ENCODE data around the gene GATC.

GATC gene

GRCh38 chr12:120490325-120490724 lies 44.1 kb downstream of the GATC start:
- DNase-seq, result no peak
- in situ Hi-C loops (cut with MboI; ENCODE audit: low pct_unique_long_range_greater_than_20kb, low sequenced_read_pairs), result no loop called here

- DNase-seq, result no peak
- in situ Hi-C loops (cut with MboI; ENCODE audit: low pct_unique_long_range_greater_than_20kb, low sequenced_read_pairs), result no loop called here
These were observed 44.7 kb downstream of the GATC start for GRCh38 chr12:120490833-120491512.

GRCh38 chr12:120495186-120495730 lies 49.0 kb downstream of the GATC start:
- in situ Hi-C loops (cut with MboI; ENCODE audit: low pct_unique_long_range_greater_than_20kb, low sequenced_read_pairs), result no loop called here

DNA sequence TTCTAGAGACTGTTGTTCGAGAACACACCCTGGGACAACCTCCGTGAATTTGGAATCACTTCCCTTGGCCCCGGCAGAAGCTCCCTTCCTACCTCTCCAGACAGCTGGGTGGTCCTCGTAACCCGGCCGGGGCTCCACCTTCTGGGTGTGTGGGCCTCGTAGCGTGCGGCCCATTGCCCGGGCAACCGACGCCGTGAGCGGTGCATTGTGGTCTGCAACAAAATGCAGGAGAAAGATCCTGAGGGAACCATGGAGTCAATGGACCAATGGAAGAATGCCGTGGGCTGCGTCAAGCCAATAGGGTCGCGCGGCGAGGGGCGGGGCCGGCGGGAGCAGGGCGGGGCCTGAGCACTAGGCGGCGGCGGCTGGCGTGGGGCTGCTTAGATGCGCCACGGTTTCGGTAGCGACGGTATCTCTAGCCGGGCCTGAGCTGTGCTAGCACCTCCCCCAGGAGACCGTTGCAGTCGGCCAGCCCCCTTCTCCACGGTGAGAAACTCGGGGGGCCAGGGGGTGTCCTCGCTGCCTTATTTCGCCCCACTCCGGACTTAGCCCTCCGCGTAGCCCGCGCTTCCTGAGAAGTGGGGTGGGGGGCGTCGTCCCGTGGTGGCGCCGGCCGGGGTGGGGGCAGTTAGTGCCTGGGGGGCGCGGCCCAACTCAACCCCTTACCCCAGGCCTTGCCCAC lies 49.6 kb downstream of the GATC start, which contains the start of gene DYNLL1:
Gene DYNLL1, plus strand, starts transcription at position 383 of the 682 bp plus-strand sequence. CDS start 309 bp downstream, outside the sequence.
- DNase-seq, result peak; percentile 97
- in situ Hi-C loops (cut with MboI; ENCODE audit: low pct_unique_long_range_greater_than_20kb, low sequenced_read_pairs), result no loop called here

More at GRCh38 chr12:120495186-120495730, 49.0 kb downstream of the GATC start:
- DNase-seq, result no peak

DNA sequence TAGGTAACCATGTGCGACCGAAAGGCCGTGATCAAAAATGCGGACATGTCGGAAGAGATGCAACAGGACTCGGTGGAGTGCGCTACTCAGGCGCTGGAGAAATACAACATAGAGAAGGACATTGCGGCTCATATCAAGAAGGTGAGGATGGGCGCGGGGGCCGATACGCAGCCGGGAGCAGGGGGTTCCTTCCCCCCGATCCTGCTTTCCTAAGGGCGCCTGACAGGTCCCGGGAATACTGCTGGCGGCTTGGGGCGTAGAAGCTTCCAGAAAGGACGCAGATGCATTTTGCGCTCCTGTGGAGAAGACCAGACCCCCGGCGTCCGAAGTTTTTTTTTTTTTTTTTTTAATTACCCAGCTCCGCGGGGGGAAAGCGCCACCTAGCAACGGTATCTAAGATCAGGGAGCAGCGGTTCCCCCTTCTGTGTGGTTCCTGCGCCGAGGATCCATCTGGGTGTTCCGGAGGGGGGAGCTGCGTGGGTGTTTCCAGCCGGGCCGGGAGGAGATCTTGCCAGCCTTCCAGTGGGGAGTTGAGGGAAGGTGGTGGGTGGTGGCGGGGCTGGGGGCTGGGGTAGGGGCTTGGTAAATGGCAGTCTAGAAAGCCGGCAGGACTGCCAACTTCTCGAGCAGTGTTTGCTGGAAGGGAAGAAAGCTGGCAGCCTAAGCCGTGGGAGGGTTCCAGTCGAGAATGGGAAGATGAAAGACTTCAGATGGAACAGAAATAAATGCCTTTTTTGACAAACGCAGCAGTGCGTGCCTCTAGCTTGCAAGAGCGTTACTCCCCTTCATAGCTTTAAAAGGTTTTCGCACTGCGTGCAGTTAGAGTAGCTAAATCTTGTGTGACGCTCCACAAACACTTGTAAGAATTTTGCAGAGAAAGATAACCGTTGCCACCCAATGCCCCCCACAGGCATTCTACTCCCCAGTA lies 50.4 kb downstream of the GATC start:
- in situ Hi-C loops (cut with MboI; ENCODE audit: low pct_unique_long_range_greater_than_20kb, low sequenced_read_pairs), result no loop called here
- peak; percentile 86 for DNase-seq

DNA sequence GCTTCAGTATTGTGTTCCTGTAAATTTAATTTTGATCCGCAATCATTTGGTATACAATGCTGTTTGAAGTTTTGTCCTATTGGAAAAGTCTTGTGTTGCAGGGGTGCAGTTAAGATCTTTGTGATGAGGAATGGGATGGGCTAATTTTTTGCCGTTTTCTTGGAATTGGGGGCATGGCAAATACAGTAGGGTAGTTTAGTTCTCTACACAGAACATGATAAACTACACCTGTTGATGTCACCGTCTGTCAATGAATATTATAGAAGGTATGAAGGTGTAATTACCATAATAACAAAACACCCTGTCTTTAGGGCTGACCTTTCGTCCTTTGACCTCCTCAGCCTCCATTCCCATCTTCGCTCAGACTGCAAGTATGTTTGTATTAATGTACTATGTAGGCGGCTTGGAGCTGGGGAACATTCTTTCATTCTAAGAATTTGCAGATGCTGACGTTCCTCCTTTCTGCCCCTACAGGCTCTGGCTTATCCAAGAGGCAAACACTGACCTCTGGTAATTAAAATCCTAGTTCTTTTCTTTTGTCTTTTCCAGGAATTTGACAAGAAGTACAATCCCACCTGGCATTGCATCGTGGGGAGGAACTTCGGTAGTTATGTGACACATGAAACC lies 51.4 kb downstream of the GATC start:
- in situ Hi-C loops (cut with MboI; ENCODE audit: low pct_unique_long_range_greater_than_20kb, low sequenced_read_pairs), result no loop called here
- no peak for DNase-seq

DNA sequence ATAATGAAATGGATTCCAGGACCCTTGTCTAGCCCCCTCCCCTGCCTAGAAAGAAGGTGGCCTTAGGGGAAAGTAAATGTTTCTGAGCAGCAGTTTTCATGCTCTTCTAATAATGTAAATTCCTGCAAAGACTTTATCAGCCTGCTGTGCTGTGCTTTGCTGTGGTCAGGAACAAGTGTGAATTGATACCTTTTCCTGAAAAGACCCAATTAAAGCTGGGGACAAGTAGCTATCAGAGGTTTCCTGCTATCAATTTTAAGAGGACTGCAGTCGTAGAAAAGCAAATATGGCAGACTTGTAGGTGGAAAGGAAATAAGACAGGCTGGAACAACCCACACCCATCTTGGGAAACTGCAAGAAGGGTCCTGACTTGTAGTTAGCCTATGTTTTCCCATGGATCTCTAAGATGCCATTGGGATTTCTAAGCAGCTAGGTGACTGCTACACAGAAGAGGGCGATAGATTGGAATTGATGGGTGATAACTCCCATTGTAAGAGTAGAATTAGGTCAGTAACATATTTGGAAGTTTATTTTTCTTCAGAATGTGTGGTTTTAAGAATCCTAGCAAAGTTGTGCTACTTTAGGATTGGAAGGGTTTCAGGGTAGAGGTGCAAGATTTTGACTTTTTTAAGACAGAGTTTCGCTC lies 52.7 kb downstream of the GATC start:
- in situ Hi-C loops (cut with MboI; ENCODE audit: low pct_unique_long_range_greater_than_20kb, low sequenced_read_pairs), result no loop called here
- no peak for DNase-seq

DNA sequence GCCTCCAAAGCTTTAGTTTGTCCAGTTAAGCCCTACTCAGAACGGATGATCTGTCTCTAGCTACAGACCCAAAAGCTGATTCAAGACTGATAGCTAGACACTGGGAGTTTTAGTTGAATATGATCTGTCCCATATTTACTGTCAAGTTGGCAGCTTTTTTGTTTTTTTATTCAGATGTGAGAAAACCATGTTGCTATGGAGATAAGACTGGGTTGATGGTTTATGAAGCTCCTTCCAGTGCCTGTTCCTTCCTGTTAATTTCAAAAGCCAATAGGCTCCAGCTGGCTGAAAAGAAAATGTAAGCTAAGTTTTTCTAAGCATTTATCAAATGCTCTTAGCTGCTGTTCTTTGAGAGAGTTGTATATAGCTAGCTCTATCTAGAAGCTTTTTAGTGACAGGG lies 54.3 kb downstream of the GATC start:
- in situ Hi-C loops (cut with MboI; ENCODE audit: low pct_unique_long_range_greater_than_20kb, low sequenced_read_pairs), result no loop called here
- no peak for DNase-seq

DNA sequence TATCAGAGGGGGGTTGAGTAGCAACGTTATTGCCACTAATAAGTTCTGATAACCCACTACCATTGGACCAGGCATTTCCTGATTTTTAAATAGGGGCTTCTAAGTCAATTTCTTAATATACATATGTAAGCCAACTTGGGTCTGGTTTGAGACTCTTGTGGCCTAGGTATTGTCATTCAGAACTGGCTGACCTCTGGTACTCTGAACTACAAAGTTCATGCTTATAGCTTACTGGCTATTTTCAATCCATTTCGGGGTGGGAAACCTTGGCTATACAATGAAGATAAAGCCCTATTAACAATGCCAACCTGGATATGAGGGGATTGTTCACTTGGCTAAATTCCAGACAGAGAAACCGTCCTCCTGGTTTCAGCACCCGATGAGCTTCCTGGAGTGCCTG lies 58.3 kb downstream of the GATC start:
- in situ Hi-C loops (cut with MboI; ENCODE audit: low pct_unique_long_range_greater_than_20kb, low sequenced_read_pairs), result no loop called here
- no peak for DNase-seq

DNA sequence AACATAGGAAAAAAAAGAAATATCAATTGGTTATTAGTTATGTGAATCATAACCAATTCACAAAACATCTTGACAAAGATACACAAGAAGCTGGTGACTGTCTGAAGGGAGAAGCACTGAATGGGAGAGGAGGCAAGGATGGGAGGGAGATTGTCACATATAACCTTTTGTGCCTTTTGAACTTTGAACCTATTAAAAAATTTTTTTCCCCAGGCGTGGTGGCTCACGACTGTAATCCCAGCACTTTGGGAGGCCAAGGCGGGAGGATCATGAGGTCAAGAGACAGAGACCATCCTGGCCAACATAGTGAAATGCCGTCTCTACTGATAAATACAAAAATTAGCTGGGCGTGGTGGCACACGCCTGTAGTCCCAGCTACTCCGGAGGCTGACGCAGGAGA lies 62.3 kb downstream of the GATC start:
- no peak for DNase-seq
- in situ Hi-C loops (cut with MboI; ENCODE audit: low pct_unique_long_range_greater_than_20kb, low sequenced_read_pairs), result no loop called here
